ENCODE results near the gene PTBP1.

DNA sequence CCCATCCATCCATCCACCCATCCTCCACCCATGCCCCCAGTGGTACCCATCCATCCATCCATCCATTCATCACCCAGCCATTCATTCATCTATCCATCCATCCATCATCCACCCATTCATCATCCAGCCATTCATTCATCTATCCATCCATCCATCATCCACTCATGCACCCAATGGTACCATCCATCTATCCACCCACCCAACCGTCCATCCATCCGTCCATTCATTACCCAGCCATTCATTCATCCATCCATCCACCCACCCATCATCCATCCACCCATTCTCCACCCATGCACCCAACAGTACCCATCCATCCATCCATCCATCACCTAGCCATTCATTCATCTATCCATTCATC, 19.2 kb downstream of the PTBP1 start:
- TF ChIP-seq, protein P1, sequence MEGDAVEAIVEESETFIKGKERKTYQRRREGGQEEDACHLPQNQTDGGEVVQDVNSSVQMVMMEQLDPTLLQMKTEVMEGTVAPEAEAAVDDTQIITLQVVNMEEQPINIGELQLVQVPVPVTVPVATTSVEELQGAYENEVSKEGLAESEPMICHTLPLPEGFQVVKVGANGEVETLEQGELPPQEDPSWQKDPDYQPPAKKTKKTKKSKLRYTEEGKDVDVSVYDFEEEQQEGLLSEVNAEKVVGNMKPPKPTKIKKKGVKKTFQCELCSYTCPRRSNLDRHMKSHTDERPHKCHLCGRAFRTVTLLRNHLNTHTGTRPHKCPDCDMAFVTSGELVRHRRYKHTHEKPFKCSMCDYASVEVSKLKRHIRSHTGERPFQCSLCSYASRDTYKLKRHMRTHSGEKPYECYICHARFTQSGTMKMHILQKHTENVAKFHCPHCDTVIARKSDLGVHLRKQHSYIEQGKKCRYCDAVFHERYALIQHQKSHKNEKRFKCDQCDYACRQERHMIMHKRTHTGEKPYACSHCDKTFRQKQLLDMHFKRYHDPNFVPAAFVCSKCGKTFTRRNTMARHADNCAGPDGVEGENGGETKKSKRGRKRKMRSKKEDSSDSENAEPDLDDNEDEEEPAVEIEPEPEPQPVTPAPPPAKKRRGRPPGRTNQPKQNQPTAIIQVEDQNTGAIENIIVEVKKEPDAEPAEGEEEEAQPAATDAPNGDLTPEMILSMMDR (IDR thresholded peaks at IDR 0.05; ENCODE audit: poor library complexity, severe bottlenecking), result no peak
- TF ChIP-seq, protein P2, sequence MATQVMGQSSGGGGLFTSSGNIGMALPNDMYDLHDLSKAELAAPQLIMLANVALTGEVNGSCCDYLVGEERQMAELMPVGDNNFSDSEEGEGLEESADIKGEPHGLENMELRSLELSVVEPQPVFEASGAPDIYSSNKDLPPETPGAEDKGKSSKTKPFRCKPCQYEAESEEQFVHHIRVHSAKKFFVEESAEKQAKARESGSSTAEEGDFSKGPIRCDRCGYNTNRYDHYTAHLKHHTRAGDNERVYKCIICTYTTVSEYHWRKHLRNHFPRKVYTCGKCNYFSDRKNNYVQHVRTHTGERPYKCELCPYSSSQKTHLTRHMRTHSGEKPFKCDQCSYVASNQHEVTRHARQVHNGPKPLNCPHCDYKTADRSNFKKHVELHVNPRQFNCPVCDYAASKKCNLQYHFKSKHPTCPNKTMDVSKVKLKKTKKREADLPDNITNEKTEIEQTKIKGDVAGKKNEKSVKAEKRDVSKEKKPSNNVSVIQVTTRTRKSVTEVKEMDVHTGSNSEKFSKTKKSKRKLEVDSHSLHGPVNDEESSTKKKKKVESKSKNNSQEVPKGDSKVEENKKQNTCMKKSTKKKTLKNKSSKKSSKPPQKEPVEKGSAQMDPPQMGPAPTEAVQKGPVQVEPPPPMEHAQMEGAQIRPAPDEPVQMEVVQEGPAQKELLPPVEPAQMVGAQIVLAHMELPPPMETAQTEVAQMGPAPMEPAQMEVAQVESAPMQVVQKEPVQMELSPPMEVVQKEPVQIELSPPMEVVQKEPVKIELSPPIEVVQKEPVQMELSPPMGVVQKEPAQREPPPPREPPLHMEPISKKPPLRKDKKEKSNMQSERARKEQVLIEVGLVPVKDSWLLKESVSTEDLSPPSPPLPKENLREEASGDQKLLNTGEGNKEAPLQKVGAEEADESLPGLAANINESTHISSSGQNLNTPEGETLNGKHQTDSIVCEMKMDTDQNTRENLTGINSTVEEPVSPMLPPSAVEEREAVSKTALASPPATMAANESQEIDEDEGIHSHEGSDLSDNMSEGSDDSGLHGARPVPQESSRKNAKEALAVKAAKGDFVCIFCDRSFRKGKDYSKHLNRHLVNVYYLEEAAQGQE (IDR thresholded peaks at IDR 0.05; ENCODE audit: borderline replicate concordance), result no peak
- no peak for TF ChIP-seq POLR2AphosphoS5 (IDR thresholded peaks at IDR 0.05)
- no peak for TF ChIP-seq EP300 (conservative IDR thresholded peaks at IDR 0.05; ENCODE audit: poor library complexity, severe bottlenecking)
- TF ChIP-seq RAD21 (conservative IDR thresholded peaks at IDR 0.05), result no peak
- no peak for TF ChIP-seq TAF1 (IDR thresholded peaks at IDR 0.05; ENCODE audit: low read depth)
